Endothelial cell of umbilical vein (primary cell): ENCODE results near the gene G0S2. TPM values are rescaled to one million over a fixed set of nuclear protein-coding genes. Genes with fewer than 3 reads are reported as not detected.

ENCODE experiments used
- BruUV-seq: library from RNA; stranded (reverse); fragments of 400-500 nt; replicated peaks from 2 replicates; lab custom pipeline; 2021; lab: Mats Ljungman, UMichigan
- CTCF ChIA-PET: fragments of 300-600, 350-600 bp; sonication (Branson Sonifier 250); formaldehyde crosslinking; loops from one replicate; lab custom pipeline; 2021; ENCODE audit warnings: antibody characterized with exemption, inconsistent platforms; lab: Charles Lee
- POLR2A ChIA-PET: fragments of 300-600, 350-600 bp; sonication (Branson Sonifier 250); formaldehyde crosslinking; loops from one replicate; lab custom pipeline; 2021; ENCODE audit warnings: antibody characterized with exemption, inconsistent platforms; lab: Charles Lee
- DNase-seq: peaks from one replicate; pipeline ENCODE4 v3.0.0-alpha.2; 2011; ENCODE audit warnings: low read depth, low spot score
- FAIRE-seq: peaks from 2 replicates; lab custom pipeline; 2011; peaks lifted over from hg19 to GRCh38; lab: Jason Lieb, UNC
- H2AFZ ChIP-seq: 2 replicates; pipeline ENCODE4 v1.6.0; 2012; ENCODE audit warnings: low read depth, low read length, control low read depth, inconsistent platforms
- H3K27ac ChIP-seq: 2 replicates; pipeline ENCODE4 v1.5.1; 2011; ENCODE audit warnings: low read depth, mild to moderate bottlenecking, control low read depth, low read length, moderate library complexity; ENCODE audit not compliant: insufficient read depth
- H3K27me3 ChIP-seq, 2 experiments: 2 replicates each; pipeline versions ENCODE4 v1.6.0 to v1.6.1; 2011; ENCODE audit warnings: low read length in 2 of 2, mixed read lengths in 1 of 2; ENCODE audit not compliant: control insufficient read depth in 2 of 2, insufficient read depth in 2 of 2
- H3K36me3 ChIP-seq, 2 experiments: 2 replicates in 1 of 2; 3 replicates in 1 of 2; pipeline ENCODE4 v1.5.1; 2011; ENCODE audit warnings: low read length in 2 of 2, mild to moderate bottlenecking in 1 of 2, moderate library complexity in 1 of 2; ENCODE audit not compliant: control insufficient read depth in 2 of 2, insufficient read depth in 2 of 2; ENCODE audit errors: extremely low read depth in 1 of 2
- H3K4me1 ChIP-seq: 3 replicates; pipeline ENCODE4 v1.5.1; 2011; ENCODE audit warnings: mild to moderate bottlenecking, low read length; ENCODE audit not compliant: control insufficient read depth, insufficient read depth; ENCODE audit errors: extremely low read depth
- H3K4me2 ChIP-seq: 2 replicates; pipeline ENCODE4 v1.6.1; 2011; ENCODE audit warnings: low read length, control low read depth, mixed read lengths; ENCODE audit not compliant: insufficient read depth
- H3K4me3 ChIP-seq, 3 experiments: fragments of 200-600 bp in 1 of 3; sonication (generic), shearing (Covaris generic) in 1 of 3; replicated peaks in 1 of 3; 2 replicates each; pipeline ENCODE4 v1.5.1; 2011 to 2016; ENCODE audit warnings: control low read depth in 3 of 3, low read length in 3 of 3, mild to moderate bottlenecking in 2 of 3, inconsistent platforms in 1 of 3, low read depth in 1 of 3, moderate library complexity in 1 of 3; ENCODE audit not compliant: insufficient read depth in 1 of 3
- H3K79me2 ChIP-seq: 2 replicates; pipeline ENCODE4 v1.6.0; 2012; ENCODE audit warnings: low read length, inconsistent platforms; ENCODE audit not compliant: control insufficient read depth, insufficient read depth
- H3K9ac ChIP-seq: replicated peaks from 2 replicates; pipeline ENCODE3; 2011; ENCODE audit warnings: low read length, control low read depth; ENCODE audit not compliant: insufficient read depth; ENCODE audit errors: extremely low read depth
- H3K9me1 ChIP-seq: replicated peaks from 3 replicates; pipeline ENCODE4 v1.6.0; 2011; ENCODE audit warnings: mild to moderate bottlenecking, low read length; ENCODE audit not compliant: control insufficient read depth, insufficient read depth; ENCODE audit errors: extremely low read depth
- H3K9me3 ChIP-seq: replicated peaks from 2 replicates; pipeline ENCODE4 v1.5.1; 2012; ENCODE audit warnings: low read length, inconsistent platforms; ENCODE audit not compliant: control insufficient read depth, insufficient read depth
- H4K20me1 ChIP-seq: replicated peaks from 2 replicates; pipeline ENCODE3; 2011; ENCODE audit warnings: mild to moderate bottlenecking, low read length; ENCODE audit not compliant: control insufficient read depth, insufficient read depth; ENCODE audit errors: extremely low read depth
- CTCF ChIP-seq, 2 donors: IDR thresholded peaks; 1 replicate in 1 of 2; 2 replicates in 1 of 2; pipeline ENCODE4 v1.5.1; 2011; ENCODE audit warnings: low read length in 2 of 2, mild to moderate bottlenecking in 2 of 2, moderate library complexity in 2 of 2, control low read depth in 1 of 2, inconsistent platforms in 1 of 2, low read depth in 1 of 2; ENCODE audit not compliant: insufficient read depth in 1 of 2; ENCODE audit errors: extremely low read depth in 1 of 2
- EZH2 ChIP-seq: IDR thresholded peaks from 2 replicates; pipeline ENCODE4 v1.6.1; 2012; ENCODE audit warnings: borderline replicate concordance, low read depth, mild to moderate bottlenecking, moderate library complexity, low read length, inconsistent platforms; ENCODE audit not compliant: severe bottlenecking
- FOS ChIP-seq: IDR thresholded peaks from 2 replicates; pipeline ENCODE4 v1.6.1; 2011; ENCODE audit warnings: mild to moderate bottlenecking, low read length, moderate library complexity, borderline replicate concordance; ENCODE audit not compliant: insufficient read depth
- GATA2 ChIP-seq: IDR thresholded peaks from 2 replicates; pipeline ENCODE4 v1.7.0; 2011; ENCODE audit warnings: low read depth, mild to moderate bottlenecking, moderate library complexity, mixed read lengths, low read length; ENCODE audit not compliant: insufficient read length, insufficient read depth
- JUN ChIP-seq: IDR thresholded peaks from 2 replicates; pipeline ENCODE4 v1.6.1; 2011; ENCODE audit warnings: borderline replicate concordance, low read depth; ENCODE audit not compliant: insufficient read length, insufficient read depth
- MAX ChIP-seq: IDR thresholded peaks from 2 replicates; pipeline ENCODE4 v1.6.1; 2011; ENCODE audit not compliant: insufficient read depth, insufficient read length
- MYC ChIP-seq: IDR thresholded peaks from one replicate; pipeline ENCODE4 v1.6.1; 2011; ENCODE audit warnings: mild to moderate bottlenecking, low read depth, low read length
- POLR2A ChIP-seq: IDR thresholded peaks from 2 replicates; pipeline ENCODE4 v1.6.1; 2012; ENCODE audit warnings: low read depth, mild to moderate bottlenecking, control low read depth, low read length
- POLR2AphosphoS5 ChIP-seq: IDR thresholded peaks from 2 replicates; pipeline ENCODE4 v1.6.1; 2012; ENCODE audit warnings: low read depth, mild to moderate bottlenecking, control low read depth, low read length, moderate library complexity; ENCODE audit not compliant: insufficient read depth
- dilution Hi-C: fragments of 300-500 bp; cut with MboI; formaldehyde crosslinking; loops from one replicate; pipeline ENCODE4 v1.15.0; 2019; ENCODE audit warnings: low sequenced_read_pairs; ENCODE audit not compliant: extremely low pct_ligation_motif_present
- intact Hi-C: fragments of 100-400 bp; cut with micrococcal nuclease; formaldehyde crosslinking; loops from one replicate; pipeline ENCODE4 v1.10.0; 2022
- polyA plus RNA-seq, 4 experiments: library from polyadenylated mRNA; depleted of rRNA in 3 of 4; stranded (reverse) in 3 of 4; unstranded in 1 of 4; fragments of >200 nt; gene quantifications; 2 replicates each; pipeline versions ENCODE4 v1.2.1 to v1.2.3, GENCODE V29; 2011 to 2012; ENCODE audit warnings: missing spikeins in 1 of 4
- total RNA-seq: library from RNA; stranded (reverse); gene quantifications from 2 replicates; pipeline ENCODE4 v1.2.3, GENCODE V29; 2021

G0S2 gene
- total and polyA plus RNA-seq, 2 donors (not counting 3 experiments of a cell fraction or from before 2014, with no cell fraction given) = 0.91 to 1.9 TPM

- no peaks in the 10 kb centered on the region for H3K4me1 ChIP-seq
- intact Hi-C loops (no loop called here), dilution Hi-C loops (no loop called here)
- no peaks in the 10 kb centered on the region for H3K36me3 ChIP-seq
- H4K20me1 ChIP-seq = no peaks in the 10 kb centered on the region
- no peak overlapping the region for H2AFZ ChIP-seq
- FAIRE-seq (no peak), DNase-seq (no peak)
- H3K9ac ChIP-seq = no peak overlapping the region
- H3K9me1 ChIP-seq = no peaks in the 10 kb centered on the region
- no peak overlapping the region for H3K27ac ChIP-seq
- POLR2A ChIA-PET = no interaction called here
- CTCF ChIA-PET = interaction anchor here (0.8 to 1.1 kb wide), 3 partner anchors 9 to 155 kb away, joined by 3 to 5 read pairs (median 5); no protein-coding TSS in a partner anchor
- H3K9me3 ChIP-seq = no peaks in the 10 kb centered on the region
- no TSS peak for BruUV-seq
- TF ChIP-seq JUN (no peak), MYC (no peak), EZH2 (no peak), POLR2AphosphoS5 (no peak), POLR2A (no peak), FOS (no peak), GATA2 (no peak), CTCF (IDR thresholded peaks at IDR 0.05; ENCODE audit: extremely low read depth in 1 of 2, insufficient read depth in 1 of 2, low read depth in 1 of 2, low read length in 2 of 2) (no peak), MAX (no peak)
- H3K4me3 ChIP-seq = no peak overlapping the region
- H3K79me2 ChIP-seq = no peaks in the 10 kb centered on the region
- no peak overlapping the region for H3K4me2 ChIP-seq
- H3K27me3 ChIP-seq = peaks cover 0 to 5% of the 10 kb centered on the region in 2 experiments
Measured at GRCh38 chr1:209721323-209721722, 46.1 kb downstream of the G0S2 start.
